ENCODE results near the gene TRAM2.

Gene TRAM2

GRCh38 chr6:52595000-52595795, 18.3 kb upstream of the TRAM2 start:
- no peak for DNase-seq (ENCODE audit: low spot score)

DNA sequence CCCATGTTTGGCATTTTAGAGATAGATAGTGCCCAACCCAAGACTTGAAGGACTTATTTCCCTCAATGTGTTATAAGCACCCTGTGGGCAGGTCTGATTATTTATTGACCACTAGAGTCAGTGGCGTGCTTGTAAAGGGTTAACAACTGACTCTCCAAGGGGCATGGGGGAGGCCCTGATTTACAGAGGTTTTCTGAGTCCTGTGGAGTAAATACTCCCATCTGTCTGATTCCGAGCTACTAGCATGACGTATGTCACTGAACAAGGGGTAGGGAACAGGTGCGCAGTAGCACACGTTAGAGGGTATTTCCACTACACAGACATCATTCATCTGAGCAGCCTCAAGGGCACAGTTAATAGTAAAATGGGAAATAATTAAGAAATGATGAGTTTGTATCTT, 17.4 kb upstream of the TRAM2 start:
- no peak for DNase-seq (ENCODE audit: low spot score)

GRCh38 chr6:52591832-52592231, 15.0 kb upstream of the TRAM2 start:
- no peak for DNase-seq (ENCODE audit: low spot score)

DNA sequence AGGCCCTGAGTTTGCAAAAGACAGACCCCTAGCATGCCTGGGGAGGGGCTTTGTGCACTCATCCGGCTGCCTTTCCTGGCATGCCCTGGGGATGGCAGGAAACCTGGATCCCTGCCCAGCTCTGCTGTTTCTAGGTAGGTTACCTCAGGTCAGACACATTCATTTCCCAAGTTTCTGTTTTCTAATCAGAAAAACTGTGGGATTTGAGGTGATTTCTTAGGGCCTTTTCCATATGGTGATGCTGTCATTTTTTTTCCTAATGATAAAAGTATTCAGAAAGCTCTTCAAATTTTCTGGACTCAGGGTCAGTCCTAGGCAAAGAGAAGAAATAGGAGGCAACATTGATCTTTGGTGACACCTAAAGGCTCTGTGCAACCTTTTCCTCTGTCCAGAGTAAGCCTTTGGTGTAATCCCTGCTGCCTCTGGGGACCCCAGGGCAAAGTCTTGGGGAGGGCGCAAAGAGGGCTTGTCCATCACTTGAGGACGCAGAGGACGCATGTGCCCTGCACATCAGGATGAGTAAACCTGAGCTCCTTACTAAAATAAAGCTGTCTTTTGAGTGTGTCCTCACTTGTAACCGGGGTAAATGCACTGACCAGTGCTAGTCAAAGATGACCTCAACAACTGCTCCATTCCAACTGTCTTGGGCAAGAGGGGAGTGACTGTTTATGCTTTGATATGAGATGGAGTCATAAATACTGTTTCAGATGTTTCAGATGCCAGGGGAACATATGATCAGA, 13.5 kb upstream of the TRAM2 start:
- no peak for DNase-seq (ENCODE audit: low spot score)

DNA sequence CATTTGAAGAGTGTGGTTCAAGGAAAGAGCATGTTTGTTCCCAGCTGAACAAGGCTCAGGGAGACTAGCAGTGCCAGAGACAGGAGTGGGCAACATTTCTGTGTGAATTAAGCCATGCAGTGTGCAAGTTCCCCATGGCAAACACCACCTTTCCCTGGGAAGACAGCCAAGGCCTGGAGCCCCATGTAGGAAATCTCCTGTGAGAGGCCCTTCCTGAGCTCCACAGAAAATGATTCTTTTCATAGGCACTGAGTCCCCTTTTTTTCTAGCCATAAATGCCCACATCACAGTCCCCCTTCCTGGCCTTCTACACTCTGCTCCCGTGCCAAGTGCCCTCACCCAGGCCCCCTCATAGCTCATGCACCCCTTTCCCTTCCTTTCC, 11.8 kb upstream of the TRAM2 start:
- no peak for DNase-seq (ENCODE audit: low spot score)

- no peak for DNase-seq (ENCODE audit: low spot score)
These were observed 11.3 kb upstream of the TRAM2 start for GRCh38 chr6:52588087-52588709.

- no peak for DNase-seq (ENCODE audit: low spot score)
These were observed 10.1 kb upstream of the TRAM2 start for GRCh38 chr6:52587001-52587400.

DNA sequence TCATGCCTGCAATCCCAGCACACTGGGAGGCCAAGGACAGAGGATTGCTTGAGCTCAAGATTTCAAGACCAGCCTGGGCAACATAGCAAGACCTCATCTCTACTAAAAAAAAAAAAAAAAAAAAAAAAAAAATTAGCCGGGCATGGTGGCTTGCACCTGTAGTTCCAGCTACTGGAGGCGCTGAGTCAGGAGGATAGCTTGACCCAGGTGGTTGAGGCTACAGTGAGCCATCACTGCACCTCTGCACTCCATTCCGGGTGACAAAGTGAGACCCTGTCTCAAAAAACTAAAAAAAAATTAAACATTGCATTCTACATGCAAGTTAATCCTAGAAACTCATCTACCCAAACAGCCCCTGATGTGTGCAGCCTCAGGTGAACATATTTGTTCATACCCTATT, 7.3 kb upstream of the TRAM2 start:
- DNase-seq (ENCODE audit: low spot score) = no peak

GRCh38 chr6:52582996-52583395, 6.1 kb upstream of the TRAM2 start:
- no peak for DNase-seq (ENCODE audit: low spot score)

GRCh38 chr6:52582446-52582845, 5.6 kb upstream of the TRAM2 start:
- no peak for DNase-seq (ENCODE audit: low spot score)

- DNase-seq (ENCODE audit: low spot score) = no peak
These were observed 4.0 kb upstream of the TRAM2 start for GRCh38 chr6:52580905-52581304.

DNA sequence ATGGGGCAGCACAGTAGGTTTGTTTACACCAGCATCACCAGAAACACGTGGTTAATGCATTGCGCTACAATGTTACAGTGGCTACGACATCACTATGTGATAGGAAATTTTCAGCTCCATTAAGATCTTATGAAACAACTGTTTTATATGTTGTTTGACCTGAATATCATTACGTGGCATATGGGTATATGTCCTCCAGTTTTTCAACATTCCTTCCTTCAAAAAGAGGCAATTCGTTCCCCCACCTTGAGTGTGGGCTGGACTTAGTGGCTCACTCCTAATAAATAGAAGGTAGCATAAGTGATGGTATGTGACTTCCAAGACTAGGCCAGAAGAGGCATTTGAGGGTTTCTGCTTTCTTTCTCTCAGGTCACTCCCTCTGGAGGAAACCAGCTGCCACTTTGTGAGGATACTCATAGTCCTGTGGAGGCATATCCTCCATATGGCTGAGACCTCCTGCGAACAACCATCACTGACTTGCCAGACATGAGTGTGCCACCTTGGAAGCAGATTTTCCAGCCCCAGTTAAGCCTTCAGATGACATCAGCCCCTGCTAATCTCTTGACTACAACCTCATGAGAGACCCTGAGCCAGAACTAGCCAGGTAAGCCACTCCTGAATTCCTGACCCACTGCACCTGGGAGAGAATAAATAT, 2.3 kb upstream of the TRAM2 start:
- no peak for DNase-seq (ENCODE audit: low spot score)

- DNase-seq (ENCODE audit: low spot score) = no peak
These were observed 1.1 kb upstream of the TRAM2 start for GRCh38 chr6:52577778-52578463.

DNA sequence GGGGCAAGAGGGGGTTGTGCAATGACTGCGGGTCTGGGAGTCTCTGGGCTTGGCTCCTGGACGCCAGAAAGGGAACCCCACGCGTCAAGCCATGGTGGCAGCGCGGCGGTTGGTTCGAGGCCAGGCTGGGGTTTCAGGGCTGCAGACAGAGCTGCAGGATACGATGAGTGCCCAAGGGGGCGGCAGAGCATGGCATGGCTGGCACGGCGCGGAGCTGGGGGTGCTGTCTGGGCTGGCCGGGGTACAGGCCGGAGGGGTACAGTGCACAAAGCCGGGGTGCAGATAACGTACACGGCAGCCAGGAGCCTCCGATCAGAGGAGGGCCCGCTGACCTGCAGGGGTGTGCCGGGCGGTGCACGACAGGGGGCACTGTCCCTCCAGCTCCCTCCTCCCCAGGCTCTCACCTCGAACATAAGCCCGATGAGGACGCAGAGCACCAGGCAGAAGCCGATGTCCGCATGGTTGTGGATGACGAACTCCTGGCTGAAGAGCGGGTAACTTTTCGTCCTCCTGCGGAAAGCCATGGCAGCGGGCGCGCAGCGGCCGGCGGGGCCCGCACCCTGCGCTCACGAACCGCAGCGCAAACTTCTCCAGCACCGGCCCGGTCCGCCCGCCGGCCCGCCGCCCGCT, 353 bp downstream of the TRAM2 start:
- peak; percentile 61 for DNase-seq (ENCODE audit: low spot score)

- DNase-seq (ENCODE audit: low spot score) = no peak
These were observed 837 bp downstream of the TRAM2 start for GRCh38 chr6:52576054-52576391.

GRCh38 chr6:52575502-52575892, 1.4 kb downstream of the TRAM2 start:
- no peak for DNase-seq (ENCODE audit: low spot score)

DNA sequence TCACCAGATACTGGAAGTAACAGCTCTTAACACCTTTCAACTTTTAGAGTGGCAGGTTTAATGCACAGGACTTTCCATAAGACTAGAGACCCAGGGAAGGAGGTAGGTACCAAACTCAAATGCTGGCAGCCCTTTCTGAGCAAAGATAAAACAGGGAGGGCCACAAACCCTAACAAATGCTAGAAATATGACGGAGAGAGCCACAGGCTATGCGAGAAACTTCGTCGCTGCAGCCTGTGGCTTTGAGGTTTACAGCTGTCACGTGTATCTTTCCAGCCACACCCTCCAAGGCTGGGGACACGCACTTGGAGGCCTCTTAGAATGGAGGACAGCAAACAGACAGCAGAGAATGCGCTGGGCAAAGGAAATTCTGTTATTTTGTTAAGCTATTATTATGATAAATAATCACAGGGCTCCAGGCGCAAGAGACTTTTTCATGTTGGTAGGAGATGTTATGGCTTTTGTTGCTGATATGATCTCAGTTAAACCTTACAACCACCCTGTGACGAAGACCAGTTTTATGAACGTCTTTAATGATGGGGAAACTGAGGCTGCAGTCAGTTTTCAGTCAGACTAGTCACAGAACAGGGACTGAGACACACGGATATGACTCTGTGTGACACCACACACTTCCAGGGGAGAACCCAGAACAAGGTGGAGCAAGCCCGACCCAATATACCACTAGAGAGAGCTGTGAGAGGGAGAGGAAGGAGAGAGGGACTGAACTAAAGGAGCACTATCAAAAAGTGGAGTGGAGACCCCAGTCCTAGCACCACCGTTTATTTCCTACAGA, 2.0 kb downstream of the TRAM2 start:
- DNase-seq (ENCODE audit: low spot score) = no peak

DNA sequence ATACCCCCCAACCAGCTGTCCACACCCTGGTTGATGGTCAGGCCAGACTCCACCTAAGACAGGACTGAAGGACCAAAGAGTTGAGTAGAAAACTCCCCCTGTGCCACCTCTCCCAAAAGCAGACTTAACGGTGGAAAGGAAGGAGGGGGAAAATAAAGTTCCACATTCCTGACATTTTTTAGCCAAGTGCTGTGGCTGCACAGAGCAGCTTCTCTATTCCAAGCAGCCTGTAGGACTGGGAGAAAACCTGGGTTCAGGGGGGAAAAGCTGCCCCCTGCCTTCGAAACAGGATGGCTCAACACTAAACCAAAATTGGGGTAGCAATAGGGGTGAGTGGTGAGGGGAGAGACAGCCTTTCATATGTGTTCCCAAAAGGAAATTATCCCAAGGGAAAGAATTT, 3.6 kb downstream of the TRAM2 start:
- DNase-seq (ENCODE audit: low spot score) = no peak

GRCh38 chr6:52572536-52572935, 4.3 kb downstream of the TRAM2 start:
- no peak for DNase-seq (ENCODE audit: low spot score)

DNA sequence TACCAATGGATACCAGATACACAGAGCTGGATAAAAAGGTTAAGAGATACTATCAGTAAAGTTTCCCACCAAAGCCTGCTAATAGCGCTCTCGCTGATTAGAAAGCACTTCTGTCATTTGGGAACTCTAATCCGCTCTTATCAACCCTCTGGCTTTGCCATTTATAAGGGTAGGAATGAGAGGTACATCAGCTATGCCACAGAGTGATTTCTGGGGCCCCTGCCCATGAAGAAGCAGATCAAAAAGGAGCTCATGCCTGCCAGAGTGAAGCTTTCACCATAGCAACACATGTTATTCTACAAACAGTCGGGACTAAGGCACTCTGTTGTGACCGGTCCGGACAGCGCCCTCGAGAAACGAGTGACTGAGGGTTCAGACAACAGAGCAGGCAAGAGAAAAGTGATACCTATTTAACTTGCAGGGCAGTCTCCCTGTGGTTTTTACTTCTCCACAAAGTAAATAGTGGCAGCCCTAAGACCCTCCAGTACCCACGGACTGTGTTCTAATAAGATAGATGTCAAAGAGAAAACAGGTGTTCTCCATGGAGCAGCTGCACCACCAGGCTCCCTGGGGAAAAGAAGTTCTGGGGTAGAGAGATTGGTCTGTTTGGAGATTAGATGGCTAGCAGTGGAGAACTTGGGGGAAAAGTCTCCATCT, 5.6 kb downstream of the TRAM2 start:
- DNase-seq (ENCODE audit: low spot score) = no peak
